Stimulated activated CD4-positive, alpha-beta T cell treated with anti-CD3 and anti-CD28 coated beads, Interleukin-2, amount 100 ng/mL, for 48 hours (primary cell): Measurements from ENCODE around the gene TNFAIP8L3.

ENCODE experiments used
- DNase-seq, 2 donors: peaks; one replicate each; pipeline ENCODE4 v3.0.0-alpha.2; 2020

The TNFAIP8L3 gene

DNA sequence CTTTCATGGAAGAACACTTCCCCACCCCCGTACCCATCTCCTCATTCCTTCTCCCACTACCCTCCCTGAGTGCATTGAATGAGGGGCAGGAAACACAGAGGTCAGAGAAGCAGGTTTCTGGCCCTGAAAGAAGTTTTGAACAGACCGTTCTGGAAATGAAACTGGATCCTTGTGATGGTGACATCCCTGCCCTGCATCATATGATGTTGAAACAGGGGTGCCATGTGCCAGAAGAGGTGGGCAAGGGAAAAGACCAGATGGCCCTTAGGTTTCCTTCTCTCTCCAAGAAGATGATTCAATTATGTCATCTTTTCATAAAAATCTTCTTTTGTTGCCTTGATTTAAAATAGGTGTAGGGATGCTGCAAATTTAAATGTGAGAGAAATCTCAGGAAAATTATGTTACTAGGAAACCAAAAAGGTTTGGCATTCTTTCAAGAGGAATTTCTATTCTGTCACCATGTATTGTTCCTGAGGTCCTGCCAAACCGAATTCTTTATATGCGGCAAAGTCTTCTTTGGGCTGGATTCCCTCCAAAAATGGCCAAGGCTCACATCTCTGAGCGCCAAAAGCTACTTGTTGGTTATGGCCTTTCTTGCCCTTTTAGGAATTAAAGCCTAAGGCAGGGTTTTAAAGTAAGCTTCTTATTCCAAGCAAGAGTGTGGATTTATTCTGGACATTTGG is 19.9 kb upstream of the TNFAIP8L3 start:
- DNase-seq: no peak

DNA sequence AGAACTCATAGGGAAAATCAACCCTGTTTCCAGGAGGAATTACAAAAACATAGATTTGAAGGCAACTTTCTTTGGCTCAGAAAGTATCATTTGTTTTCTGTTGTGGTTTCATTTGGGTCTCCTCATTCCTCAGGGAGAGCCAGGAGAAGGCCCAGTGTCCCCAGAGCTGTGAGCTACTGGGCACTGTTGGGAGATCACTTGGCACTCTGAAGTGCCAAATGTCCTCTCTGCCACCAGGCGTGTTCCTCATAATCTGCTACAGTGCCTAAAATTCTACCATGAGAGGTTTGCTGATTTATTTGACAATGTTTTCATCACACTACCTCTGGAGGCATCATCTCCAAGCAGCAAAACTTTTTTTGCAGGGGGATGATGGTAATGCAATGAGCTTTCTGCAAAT is 17.4 kb upstream of the TNFAIP8L3 start:
- DNase-seq: no peak

DNA sequence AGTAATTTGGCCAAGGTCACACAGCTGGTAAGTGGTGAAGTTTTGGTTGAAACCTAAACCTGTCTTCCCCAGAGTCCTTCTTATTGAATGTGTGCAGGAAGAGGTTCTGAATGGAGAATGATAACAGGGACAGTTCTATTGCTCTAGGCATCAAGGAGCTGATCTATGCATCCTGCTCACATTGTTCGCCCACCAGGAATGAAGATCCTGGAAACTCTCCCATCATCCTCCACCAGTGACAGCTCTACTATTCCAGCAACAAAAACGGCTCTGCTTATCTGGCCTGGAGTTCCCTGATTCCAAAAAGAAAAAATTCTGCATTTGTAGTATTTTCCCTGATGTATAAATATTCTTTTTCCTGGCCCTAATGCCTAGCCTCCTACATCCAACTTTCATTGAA is 16.4 kb upstream of the TNFAIP8L3 start:
- no peak for DNase-seq

DNA sequence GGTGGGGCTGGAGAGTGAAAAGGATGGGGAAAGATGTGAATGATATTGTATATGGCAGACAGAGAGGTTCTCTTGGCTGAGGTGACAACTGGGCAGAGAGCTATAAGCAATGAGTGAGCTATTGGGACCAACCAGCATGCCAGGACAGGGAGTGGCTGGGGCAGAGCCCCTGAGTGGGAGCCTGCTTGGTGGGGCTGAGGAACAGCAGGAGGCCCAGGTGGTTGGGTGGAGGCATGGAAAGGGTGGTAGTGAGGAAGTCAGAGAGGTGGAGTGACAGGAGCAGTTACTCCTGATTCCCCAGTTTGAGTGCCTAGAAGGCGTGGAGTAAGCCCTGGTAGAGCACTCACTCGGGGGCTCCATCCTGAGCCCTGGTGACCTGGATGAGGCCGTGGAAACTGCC is 15.5 kb upstream of the TNFAIP8L3 start:
- no peak for DNase-seq

DNA sequence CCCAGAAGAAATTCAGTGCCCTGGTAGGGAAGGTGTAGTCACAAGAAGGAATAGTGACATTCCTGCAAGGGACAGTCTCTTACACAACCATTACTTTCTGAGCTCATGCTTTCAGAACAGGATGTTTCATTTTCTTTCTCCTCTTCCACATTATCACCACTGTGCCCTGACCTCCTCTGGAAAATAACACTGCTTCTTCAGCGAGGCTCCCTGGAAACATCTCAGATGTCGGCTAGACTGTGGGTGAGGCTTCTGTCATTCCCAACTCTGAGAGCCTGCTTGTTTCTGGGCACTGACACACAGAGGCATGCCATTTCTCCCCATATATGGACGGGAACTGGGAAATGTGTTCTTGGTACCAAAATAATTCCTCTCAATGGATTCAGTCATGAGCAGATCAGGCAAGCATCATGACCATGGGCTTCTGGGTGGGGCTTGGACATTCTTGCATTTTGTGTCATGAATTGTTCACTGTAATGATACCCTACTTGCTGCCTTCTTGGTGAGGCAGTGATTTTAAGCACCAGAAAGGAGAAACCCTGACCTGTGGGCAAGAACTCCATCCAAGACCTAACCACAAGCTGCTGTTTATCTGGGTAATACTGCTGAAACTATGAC is 14.3 kb upstream of the TNFAIP8L3 start:
- DNase-seq: no peak

DNA sequence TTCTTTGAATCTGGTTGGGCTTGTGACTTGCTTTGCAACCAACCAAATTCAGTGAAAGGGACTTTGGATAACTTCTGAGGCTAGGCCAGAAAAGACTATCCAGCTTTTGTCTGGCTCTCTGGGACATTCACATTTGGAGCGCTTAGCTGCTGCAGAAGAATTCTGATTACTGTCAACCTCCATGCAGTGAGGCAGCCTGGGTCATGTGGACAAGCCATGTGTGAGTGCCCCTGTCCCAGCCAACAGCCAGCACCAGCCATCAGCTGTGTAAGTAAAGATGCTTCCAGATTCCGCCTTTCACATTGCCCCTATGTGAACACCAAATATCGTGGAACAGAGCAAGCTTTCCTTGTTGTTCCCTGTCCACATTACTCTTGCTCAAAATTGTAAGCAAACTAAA is 12.9 kb upstream of the TNFAIP8L3 start:
- DNase-seq: no peak

DNA sequence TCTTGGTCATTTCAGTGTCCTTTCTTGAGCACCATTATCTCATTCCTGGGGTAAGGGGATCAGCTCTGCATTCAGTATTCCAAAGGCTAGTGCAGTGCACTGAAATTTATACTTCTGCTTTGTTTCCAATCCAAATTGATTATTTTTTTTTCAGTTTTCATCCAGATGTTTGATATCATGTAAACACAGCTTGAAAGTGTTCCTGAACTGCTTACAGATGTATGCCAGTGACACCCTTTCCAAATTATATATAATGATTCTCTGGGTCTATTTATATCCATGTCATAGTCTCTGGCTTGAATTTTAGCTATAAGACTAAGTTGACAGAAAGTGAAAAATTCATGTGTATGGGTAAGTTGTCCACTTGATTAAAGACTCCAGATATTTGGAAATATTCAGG is 11.8 kb upstream of the TNFAIP8L3 start:
- no peak for DNase-seq

DNA sequence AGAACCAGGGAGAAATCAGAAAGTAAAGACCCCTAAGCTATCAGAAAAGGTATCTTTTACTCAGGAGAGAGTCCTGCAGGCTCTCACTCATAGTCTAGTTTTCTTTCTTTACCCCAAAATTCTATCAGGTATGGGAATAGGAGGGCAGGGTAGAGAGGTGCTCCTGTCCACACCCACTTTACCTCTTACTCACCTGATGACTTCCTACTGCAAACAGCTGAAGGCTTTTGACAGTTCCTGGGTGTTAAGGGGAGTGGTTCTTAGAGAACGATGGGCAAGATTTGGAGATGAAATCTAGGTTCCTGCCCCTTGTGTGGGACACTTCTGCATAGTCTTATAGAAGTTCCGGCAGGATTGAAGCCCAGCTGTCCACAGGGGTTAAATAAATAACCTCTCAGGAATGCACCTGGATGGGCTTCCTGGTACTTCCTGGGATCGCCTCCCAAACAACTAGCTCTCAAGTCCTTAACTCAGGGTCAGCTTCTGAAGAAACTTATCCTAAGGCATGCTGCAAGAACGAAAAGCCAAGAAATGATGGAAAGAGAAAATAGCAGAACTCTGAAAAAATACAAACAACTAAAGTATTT is 10.8 kb upstream of the TNFAIP8L3 start:
- DNase-seq: no peak

DNA sequence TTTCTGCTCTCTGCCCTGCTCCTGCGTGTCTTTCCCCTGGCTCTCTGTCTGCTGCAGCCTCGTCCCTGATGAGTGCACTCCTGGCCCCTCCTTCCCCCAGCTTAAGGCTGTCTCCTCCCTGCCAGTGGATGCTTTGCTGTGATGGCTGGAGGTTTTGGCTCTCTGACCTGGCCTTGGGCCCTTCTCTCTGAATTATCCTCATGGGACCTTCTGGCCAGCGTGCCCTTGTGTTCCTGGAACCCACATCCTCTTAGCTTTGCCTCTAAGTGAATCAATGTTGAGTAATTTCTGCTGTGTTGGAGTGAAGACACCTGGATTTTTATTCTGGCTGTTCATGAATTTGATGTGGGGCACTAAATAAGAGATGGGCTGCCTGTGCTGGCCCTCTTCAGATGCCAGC is 9.8 kb upstream of the TNFAIP8L3 start:
- DNase-seq: no peak

DNA sequence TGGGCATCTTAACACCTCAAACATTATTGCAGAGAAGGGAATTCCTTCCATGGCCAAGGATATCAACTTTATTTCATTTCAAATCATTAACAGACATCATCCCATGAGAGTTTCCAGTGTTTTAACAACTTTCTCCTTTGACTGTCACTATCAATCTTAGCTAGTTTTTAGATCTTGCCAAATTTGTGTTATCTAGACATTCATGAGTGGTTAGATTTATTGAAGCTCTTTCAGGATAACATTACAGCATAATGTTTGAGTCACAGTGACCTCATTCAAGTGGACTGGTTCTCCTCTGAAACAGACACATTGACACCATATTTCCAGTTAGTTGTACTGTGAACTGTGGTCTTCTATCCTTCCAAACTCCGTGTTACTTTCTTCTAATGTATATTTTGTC is 8.6 kb upstream of the TNFAIP8L3 start:
- DNase-seq: no peak

DNA sequence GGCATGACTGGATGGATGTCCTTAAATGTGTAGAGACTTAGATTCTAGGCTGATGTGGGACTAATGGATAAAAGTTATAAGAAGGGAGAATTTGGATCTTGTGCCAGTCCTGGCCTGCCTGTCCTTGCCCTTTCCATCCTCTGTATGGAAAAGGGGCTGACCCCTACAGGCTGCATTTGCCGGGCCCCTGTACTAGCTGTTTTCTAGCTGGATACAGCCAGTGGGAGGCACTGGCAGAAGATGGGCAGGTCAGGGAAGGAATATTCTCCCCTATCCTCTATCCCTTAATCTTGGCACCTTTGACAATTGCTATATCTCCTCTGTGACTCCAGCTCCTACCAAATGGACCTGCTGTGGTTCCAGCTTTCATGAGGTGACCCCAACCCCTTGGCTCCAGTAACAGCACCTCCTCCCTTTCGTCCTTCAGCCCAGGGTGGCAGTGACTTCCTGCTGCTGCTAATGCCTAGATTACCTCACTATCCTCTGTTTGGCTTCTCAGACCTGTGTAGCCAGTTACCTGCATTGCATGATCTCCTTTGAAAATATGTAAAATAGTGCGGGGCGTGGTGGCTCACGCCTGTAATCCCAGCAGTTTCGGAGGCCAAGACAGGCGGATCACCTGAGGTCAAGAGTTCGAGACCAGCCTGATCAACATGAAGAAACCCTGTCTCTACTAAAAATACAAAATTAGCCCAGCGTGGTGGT is 6.2 kb upstream of the TNFAIP8L3 start:
- DNase-seq: no peak

DNA sequence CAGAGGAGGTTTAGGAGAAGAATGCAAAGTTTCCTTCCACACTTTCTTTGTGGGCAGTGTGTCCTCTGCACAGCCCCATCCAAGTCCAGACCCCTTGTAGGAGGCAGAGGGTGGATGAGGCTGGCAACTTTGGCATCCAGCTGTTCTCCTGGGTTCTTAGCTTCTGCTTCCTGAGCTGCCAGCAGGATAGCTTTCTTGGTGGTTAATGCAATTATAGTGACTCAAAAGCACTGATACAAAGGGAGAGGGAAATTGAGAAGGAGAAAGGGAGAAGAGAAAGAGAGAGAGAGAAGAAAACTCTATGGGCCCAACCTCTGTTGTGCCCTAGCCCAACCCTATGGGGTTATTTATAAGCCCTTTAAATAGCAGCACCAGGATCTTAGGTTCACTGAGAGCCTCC is 4.5 kb upstream of the TNFAIP8L3 start:
- no peak for DNase-seq

DNA sequence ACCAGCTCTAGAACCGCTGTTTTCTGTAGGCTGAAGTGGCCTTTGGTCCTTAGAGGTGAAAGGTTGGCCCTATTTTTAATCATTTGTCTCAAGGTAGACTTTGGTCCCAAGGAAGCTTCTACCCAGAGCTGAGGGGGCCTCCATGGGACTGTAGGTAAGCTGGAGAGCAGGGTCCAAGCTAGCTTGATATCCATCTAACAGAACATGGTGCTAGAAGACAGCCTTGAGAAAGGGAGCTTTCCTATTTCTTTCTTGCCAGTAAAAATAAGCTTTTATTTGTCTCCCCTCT is 3.6 kb upstream of the TNFAIP8L3 start:
- DNase-seq: no peak

DNA sequence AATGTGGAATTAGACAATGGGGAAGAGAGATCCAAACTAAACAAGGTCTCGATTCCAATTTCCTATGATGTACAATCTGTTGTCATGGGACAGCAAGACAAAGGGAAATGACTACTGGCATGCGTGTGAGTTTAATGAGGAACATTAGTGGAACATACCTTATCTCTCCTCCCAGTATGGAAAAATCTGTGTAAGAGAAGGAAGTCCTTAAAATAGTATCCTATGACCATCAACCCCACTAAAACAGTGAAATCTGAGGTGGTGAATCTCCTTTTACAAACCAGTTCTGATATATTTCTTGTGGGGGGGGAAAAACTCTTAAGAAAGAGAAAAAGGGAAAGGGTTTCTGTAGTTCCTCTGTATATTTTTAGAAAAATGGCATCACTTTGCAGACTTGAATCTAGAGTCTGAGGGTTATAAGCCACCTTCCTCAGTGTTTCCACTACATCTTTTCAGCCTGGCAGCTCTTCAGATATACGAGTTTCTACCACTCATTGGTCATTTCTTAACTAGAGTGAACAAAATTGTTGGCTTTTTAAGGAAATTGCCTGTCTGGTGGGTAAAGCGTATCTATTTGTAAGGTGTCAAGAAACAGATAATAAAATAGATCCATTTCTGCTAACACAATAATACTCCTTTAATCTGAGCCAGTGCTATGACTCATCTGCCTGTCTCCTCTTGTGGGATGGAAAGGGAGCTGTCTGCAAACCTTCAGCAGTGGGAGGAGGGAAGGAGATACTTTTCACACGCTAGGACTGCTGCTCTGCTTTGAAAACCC is 3.0 kb upstream of the TNFAIP8L3 start:
- no peak for DNase-seq

DNA sequence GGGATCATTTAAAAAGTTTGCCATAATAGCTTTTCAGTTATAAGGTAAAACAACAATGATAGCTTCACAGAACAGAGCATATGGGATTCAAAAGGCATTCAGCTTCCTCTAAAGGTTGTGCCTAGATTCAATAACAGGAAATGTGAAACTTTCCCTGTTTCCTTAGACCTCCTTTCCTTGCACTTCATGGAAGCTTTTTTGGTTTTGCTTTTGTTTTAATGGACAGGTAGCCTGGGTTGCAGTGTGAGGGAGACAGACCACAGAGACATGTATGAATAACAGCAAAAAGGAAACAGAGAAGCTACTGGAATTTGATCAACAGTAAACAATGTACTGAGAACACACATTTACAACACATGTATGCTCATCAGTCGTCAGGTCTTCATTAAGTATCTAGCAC is 2.3 kb upstream of the TNFAIP8L3 start:
- DNase-seq: no peak

DNA sequence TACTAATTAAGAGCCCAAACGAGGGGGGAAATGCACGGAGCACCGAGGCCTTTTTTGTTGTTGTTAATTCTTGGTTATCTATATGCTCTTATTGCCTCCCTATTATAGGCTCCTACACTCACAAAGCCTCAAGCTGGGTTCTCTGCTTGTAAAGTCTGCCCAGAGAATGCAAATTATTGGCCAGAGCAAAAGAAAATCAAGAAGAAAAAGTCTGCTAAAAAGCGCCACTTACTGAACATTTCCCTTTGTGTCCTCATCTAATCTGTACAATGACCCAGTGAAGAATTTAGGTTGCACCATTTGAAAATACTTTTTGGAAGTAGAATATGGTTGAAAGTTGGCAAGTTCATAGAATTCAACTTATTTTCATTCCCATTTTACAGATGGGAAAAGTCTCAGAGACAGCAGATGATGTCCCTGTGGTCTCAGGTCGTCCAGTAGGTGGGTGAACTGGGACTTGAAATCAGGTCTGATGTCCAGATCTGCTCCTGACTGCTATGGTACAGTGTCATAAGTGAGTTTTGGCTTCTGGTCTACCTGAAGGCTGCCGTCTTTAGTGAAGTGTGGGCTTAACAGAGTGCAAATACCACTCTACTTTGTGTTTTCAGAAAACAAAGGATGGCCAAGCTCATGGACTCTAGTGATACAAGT is 1.1 kb upstream of the TNFAIP8L3 start:
- no peak for DNase-seq

DNA sequence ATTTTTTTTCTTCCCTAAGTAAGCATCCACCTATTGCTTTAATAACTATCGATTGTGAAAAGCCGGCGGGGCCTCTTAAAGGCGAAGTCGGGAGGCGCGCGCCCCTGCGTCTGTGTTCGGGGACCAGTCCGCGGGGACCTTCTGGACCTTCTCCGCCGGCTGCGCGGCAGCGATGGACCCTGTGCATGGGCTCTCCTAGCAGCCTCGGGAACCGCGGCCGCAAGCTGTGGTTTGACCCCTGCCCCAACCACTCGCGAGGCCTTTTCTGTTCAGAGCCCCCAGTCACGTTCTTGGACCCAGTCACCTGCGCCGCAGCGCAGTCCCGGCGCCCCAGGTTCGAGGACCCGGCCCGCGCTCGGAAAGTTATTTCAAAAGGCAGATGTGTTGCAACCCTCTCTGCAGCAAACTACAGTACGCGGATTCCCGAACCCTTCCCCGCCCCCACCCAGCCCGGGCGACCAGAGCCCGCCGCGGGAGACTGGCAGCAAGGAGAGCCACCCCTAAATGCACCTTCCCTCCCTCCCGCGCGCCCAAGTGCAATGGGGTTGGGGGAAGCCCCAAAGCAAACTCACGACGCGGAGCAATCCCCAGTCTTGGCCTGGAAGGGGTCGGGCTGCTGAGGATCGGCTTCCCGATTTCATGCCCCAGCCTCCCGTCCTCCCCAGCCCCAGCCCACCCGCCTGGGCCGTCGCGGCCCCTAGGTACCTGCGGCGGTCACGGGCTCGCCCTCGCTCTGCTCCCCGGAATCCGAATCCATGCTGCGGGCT is 684 bp downstream of the TNFAIP8L3 start:
- no peak for DNase-seq

DNA sequence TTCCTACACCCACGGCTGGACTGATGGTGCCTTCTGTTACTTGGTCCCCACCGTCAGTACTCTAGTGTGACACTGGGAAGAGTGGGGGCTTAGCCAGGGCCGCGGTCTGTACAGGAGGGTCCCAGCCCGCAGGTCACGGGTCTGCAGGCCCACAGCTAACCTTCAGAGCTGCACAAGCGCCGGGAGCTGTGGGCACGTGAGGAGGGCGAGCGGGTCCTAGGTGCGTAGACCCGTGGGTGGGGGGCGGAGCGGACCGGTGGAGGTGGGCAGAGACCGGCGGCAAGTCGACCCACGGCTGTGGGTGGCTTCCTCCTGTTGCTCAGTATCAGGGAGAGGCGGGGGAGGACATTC is 1.2 kb downstream of the TNFAIP8L3 start:
- DNase-seq: no peak

DNA sequence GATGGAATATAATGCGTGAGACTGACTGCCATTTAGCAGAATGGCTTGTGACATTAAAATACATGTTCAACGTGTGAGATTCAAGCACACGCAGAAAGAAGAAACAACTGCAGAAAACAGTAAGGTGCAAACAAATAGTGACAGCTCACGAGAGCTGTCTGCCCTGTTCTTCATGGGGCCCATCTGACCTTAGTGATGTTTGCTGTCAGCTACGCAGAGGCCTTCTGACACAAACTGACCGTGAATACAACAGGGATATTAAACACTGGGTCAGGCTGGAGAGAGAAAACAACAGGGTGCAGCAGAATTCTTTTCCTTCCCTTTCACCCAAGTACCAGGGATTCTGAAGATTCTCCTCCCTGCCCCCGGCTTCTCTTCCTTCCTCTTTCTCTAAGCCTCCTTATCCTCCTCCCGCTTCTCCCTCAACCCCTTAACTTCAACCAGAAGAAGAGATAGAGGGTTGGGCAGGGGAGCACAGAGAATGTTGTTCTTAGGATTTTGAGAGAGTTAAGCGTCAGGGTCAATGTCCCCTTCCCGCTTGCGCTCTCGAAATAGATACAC is 2.1 kb downstream of the TNFAIP8L3 start:
- no peak for DNase-seq

DNA sequence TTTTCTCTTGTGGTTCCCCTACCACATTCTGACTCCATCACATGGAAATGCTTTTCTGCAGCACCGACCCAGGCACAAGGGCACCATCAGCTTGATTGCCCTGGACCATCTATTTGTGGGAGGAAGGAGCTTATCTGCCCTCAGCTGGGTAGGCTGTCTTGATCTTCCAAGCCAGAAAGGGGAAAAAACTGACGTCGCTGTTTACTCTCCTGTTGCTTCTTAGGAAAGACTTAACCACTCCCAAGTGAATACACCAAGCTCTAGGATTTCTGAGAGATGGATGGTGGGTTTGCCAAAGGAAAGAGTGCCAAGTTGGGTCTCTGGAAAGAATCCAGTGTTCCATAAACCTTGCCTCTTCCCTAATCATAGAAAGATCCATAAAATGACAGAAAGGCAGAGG is 4.0 kb downstream of the TNFAIP8L3 start:
- DNase-seq: no peak

DNA sequence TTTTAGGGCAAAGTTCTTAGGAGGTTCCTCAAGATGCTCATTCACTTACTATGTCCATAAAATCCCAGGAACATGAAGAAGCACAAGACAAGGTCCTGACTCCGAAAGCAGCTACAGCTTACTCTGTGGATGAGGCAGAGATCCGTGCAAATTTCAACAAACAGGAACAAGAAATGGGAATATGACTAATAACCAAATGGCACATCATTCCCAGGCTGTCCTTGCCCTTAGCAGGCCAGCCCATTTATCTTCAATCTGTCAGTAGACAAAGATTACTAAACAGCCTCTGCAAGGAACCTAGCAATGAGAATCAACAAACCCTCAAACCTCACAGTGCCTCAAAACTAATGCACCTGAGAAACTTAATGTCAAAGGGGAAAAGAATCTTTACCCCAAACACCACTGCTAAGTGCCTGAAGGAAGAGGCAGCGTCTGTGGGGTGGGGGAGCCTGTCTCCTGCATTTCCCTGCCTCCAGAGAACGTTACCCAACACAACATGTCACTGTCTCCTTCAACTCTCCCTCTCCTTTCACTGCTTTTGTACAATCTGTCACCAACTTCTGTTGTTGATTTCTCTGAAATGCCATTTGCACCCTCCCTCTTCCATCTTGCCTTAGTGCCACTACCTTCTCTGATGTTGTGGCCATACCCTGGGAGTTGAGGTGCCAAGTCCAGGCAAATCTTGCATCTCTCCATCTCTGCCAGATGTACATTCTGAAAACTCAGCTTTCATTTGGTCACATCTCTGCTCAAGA is 4.8 kb downstream of the TNFAIP8L3 start:
- DNase-seq: no peak
